Measurements from ENCODE around the gene THADA.

THADA gene

DNA sequence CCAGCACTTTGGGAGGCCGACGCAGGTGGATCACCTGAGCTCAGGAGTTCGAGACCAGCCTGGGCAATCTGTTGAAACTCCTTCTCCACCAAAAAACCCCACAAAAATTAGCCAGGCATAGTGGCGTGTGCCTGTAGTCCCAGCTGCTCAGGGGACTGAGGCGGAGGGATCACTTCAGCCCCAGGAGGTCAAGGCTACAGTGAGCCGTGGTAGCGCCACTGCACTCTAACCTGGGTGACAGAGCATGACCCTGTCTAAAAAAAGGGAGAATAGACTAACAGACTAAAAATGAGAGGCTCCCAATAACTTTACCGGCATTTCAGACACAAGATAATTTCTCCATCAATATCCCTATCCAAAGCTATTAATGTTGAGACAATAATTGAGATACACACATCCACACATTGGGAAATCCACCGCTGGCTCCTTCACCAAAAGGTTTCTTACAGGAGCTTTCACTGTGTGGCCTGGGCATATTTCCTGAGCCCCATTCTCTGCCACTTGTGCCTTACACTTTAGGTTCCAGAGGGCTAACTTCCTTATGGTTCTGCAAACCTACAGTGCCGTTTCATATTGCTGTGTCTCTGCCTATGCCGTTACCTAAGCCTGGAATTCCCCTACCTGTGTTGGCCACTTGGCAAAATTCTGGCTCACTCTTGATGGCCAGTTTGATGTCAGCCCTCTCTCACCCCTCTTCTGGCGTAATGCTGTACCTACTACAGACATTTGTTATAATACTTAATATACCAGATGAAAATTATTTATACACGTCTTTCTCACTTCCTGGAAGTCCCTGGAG, 253.7 kb downstream of the THADA start:
- H2AFZ ChIP-seq (ENCODE audit: low read depth, low read length), result no peak overlapping the region
- H3K9me3 ChIP-seq (ENCODE audit: insufficient read depth, low read length, severe bottlenecking), result no peaks in the 10 kb centered on the region
- no peak overlapping the region for H3K27ac ChIP-seq (ENCODE audit: low read length)
- ATAC-seq (ENCODE audit: insufficient read depth, low read depth) (no peak), DNase-seq (no peak)
- H4K20me1 ChIP-seq (ENCODE audit: insufficient read depth, low read length), result no peaks in the 10 kb centered on the region
- no peak for TF ChIP-seq EZH2 (IDR thresholded peaks at IDR 0.05; ENCODE audit: borderline replicate concordance, low read depth, low read length, severe bottlenecking)
- TF ChIP-seq, protein P1, sequence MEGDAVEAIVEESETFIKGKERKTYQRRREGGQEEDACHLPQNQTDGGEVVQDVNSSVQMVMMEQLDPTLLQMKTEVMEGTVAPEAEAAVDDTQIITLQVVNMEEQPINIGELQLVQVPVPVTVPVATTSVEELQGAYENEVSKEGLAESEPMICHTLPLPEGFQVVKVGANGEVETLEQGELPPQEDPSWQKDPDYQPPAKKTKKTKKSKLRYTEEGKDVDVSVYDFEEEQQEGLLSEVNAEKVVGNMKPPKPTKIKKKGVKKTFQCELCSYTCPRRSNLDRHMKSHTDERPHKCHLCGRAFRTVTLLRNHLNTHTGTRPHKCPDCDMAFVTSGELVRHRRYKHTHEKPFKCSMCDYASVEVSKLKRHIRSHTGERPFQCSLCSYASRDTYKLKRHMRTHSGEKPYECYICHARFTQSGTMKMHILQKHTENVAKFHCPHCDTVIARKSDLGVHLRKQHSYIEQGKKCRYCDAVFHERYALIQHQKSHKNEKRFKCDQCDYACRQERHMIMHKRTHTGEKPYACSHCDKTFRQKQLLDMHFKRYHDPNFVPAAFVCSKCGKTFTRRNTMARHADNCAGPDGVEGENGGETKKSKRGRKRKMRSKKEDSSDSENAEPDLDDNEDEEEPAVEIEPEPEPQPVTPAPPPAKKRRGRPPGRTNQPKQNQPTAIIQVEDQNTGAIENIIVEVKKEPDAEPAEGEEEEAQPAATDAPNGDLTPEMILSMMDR (IDR thresholded peaks at IDR 0.05; ENCODE audit: borderline replicate concordance, extremely low read depth, low read length, poor library complexity, severe bottlenecking), result no peak
- peaks cover 20% of the 10 kb centered on the region for H3K36me3 ChIP-seq (ENCODE audit: insufficient read depth, low read length)
- H3K27me3 ChIP-seq (ENCODE audit: insufficient read depth, low read length, poor library complexity), result no peaks in the 10 kb centered on the region
- no peaks in the 10 kb centered on the region for H3K79me2 ChIP-seq (ENCODE audit: insufficient read depth, low read length)
- no peak overlapping the region for H3K9ac ChIP-seq (ENCODE audit: low read depth, low read length)
- H3K4me2 ChIP-seq (ENCODE audit: insufficient read depth, low read length), result no peak overlapping the region
- H3K4me3 ChIP-seq (ENCODE audit: low read depth in 1 of 2, low read length in 2 of 2), result no peak overlapping the region
- H3K4me1 ChIP-seq (ENCODE audit: insufficient read depth, low read length), result no peaks in the 10 kb centered on the region

DNA sequence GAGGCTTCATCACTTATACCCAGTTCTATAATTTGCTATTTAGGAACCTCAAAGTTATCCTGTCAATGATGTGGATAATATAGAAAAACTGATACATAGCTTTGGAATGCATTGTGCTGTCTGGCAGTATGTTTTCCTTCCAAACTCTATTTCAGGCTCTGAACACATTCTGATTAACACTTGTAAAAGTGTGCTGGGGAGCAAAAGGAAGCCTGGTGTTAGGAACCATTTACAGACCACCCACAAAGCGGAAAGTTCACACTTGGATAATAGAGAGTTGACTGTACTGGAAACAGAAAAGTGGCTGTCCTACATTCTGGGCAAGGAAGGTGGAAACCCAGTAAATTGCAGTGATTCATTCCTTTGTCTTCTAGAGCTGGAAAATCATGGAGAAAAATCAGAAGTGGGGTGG, 254.9 kb downstream of the THADA start:
- Histone ChIP-seq H3K9ac (ENCODE audit: low read depth, low read length) (no peak overlapping the region), H3K4me2 (ENCODE audit: insufficient read depth, low read length) (no peak overlapping the region), H3K4me3 (ENCODE audit: low read depth in 1 of 2, low read length in 2 of 2) (no peak overlapping the region), H3K27ac (ENCODE audit: low read length) (no peak overlapping the region), H3K9me3 (ENCODE audit: insufficient read depth, low read length, severe bottlenecking) (no peaks in the 10 kb centered on the region), H3K36me3 (ENCODE audit: insufficient read depth, low read length) (peaks cover 18% of the 10 kb centered on the region), H3K4me1 (ENCODE audit: insufficient read depth, low read length) (no peaks in the 10 kb centered on the region), H4K20me1 (ENCODE audit: insufficient read depth, low read length) (no peaks in the 10 kb centered on the region), H3K79me2 (ENCODE audit: insufficient read depth, low read length) (no peaks in the 10 kb centered on the region), H2AFZ (ENCODE audit: low read depth, low read length) (no peak overlapping the region), H3K27me3 (ENCODE audit: insufficient read depth, low read length, poor library complexity) (no peaks in the 10 kb centered on the region)
- ATAC-seq (ENCODE audit: insufficient read depth, low read depth) (no peak), DNase-seq (no peak)
- TF ChIP-seq EZH2 (IDR thresholded peaks at IDR 0.05; ENCODE audit: borderline replicate concordance, low read depth, low read length, severe bottlenecking), result no peak

DNA sequence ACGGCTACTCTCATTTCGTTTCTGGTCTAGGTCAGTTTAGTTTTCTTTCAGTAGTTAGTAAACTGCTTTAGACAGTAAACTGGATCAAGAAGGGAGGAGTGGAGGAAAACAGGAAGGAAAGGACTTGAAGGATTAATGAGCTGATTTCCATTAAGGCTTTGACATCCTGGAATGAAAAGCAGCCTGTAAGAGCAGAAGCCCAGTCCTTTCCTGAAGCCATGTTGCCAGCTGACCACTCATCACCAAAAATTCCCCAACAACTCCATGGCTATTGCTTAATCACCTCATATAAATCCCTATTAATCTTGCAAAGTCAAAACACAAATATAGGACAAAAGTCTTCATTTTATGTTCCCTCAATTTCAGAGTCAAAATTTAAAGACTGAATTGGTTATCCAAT, 255.8 kb downstream of the THADA start:
- Histone ChIP-seq H3K27ac (ENCODE audit: low read length) (no peak overlapping the region), H3K4me2 (ENCODE audit: insufficient read depth, low read length) (no peak overlapping the region), H3K9ac (ENCODE audit: low read depth, low read length) (no peak overlapping the region), H2AFZ (ENCODE audit: low read depth, low read length) (no peak overlapping the region), H4K20me1 (ENCODE audit: insufficient read depth, low read length) (no peaks in the 10 kb centered on the region), H3K9me3 (ENCODE audit: insufficient read depth, low read length, severe bottlenecking) (no peaks in the 10 kb centered on the region), H3K27me3 (ENCODE audit: insufficient read depth, low read length, poor library complexity) (no peaks in the 10 kb centered on the region), H3K4me3 (ENCODE audit: low read depth in 1 of 2, low read length in 2 of 2) (no peak overlapping the region), H3K36me3 (ENCODE audit: insufficient read depth, low read length) (peaks cover 18% of the 10 kb centered on the region), H3K4me1 (ENCODE audit: insufficient read depth, low read length) (no peaks in the 10 kb centered on the region), H3K79me2 (ENCODE audit: insufficient read depth, low read length) (no peaks in the 10 kb centered on the region)
- ATAC-seq (ENCODE audit: insufficient read depth, low read depth) (no peak), DNase-seq (no peak)
- no peak for TF ChIP-seq EZH2 (IDR thresholded peaks at IDR 0.05; ENCODE audit: borderline replicate concordance, low read depth, low read length, severe bottlenecking)
- TF ChIP-seq, protein P1 (IDR thresholded peaks at IDR 0.05; ENCODE audit: borderline replicate concordance, extremely low read depth, low read length, poor library complexity, severe bottlenecking), result no peak

DNA sequence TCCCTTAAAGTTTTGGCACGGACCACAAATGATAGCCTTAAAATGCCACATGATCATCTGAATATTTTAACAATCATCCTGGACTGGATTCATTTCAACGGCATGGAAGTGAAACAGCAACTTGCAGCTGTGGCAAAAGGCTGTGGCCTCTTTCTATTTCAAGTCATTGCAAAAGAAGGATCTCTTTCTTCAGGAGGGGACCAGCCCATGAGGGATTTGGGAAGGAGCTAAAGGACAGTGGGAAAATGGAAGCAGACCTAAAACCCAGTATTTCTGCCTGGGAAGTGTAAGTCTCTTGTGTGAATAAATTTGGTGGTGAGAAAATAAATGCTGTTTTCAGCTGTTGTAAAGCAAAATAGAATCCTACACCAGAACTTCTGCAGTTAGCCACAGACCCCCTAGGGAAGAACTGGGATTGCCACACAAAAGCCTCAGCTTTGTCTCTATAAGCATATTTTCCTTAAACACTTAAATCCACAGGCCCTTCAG, 262.1 kb downstream of the THADA start:
- TF ChIP-seq, protein P1 (IDR thresholded peaks at IDR 0.05; ENCODE audit: borderline replicate concordance, extremely low read depth, low read length, poor library complexity, severe bottlenecking), result no peak
- no peak for TF ChIP-seq EZH2 (IDR thresholded peaks at IDR 0.05; ENCODE audit: borderline replicate concordance, low read depth, low read length, severe bottlenecking)
- ATAC-seq (ENCODE audit: insufficient read depth, low read depth) (no peak), DNase-seq (no peak)
- Histone ChIP-seq H3K27me3 (ENCODE audit: insufficient read depth, low read length, poor library complexity) (no peaks in the 10 kb centered on the region), H3K9ac (ENCODE audit: low read depth, low read length) (no peak overlapping the region), H3K79me2 (ENCODE audit: insufficient read depth, low read length) (no peaks in the 10 kb centered on the region), H3K36me3 (ENCODE audit: insufficient read depth, low read length) (no peaks in the 10 kb centered on the region; the same call in 1 of the 2 replicates), H3K27ac (ENCODE audit: low read length) (no peak overlapping the region), H4K20me1 (ENCODE audit: insufficient read depth, low read length) (no peaks in the 10 kb centered on the region), H3K4me1 (ENCODE audit: insufficient read depth, low read length) (no peaks in the 10 kb centered on the region), H3K9me3 (ENCODE audit: insufficient read depth, low read length, severe bottlenecking) (no peaks in the 10 kb centered on the region), H3K4me3 (ENCODE audit: low read depth in 1 of 2, low read length in 2 of 2) (no peak overlapping the region), H2AFZ (ENCODE audit: low read depth, low read length) (no peak overlapping the region), H3K4me2 (ENCODE audit: insufficient read depth, low read length) (no peak overlapping the region)
